D721Med (cell line): ENCODE data around the gene C5orf15.

Source experiments
- DNase-seq: peaks from one replicate; pipeline ENCODE4 v3.0.0; 2011; ENCODE audit warnings: low spot score; ENCODE audit not compliant: insufficient read length
- FAIRE-seq: peaks from 2 replicates; lab custom pipeline; 2011; peaks lifted over from hg19 to GRCh38; lab: Jason Lieb, UNC
- TF ChIP-seq, protein P1 (sequence below): IDR thresholded peaks from 2 replicates; pipeline ENCODE4 v1.5.1; 2012; ENCODE audit warnings: mild to moderate bottlenecking, control low read depth; ENCODE audit not compliant: insufficient read depth; ENCODE audit errors: missing control alignments

Gene C5orf15

DNA sequence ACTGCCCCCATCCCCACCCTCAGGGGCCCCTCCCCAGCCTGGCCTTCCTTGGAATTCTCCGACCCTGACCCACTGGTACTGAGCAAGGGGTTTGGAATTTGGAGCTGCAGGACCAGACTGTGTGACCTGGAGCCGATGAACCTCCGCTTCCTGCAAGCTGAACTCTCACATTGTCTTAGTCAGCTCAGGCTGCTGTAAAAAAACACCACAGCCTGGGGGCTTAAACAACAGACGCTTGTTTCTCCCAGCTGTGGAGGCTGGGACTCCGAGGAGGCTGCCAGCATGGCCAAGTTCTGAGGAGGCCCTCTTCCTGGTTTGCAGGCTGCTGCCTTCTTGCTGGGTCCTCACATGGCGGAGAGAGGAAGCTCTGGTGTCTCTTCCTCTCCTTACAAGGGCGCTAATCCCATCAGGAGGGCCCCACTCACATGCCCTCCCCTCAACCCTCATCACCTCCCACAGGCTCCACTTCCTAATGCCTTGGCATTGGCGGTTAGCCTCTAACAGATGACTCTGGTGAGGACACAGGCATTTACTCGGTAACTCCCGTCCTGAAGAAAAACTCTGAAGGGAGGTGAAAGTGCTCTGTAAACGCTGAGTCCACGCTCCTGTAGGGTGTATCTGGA is 42.4 kb downstream of the C5orf15 start:
- FAIRE-seq (no peak), DNase-seq (no peak)
- TF ChIP-seq, protein P1, sequence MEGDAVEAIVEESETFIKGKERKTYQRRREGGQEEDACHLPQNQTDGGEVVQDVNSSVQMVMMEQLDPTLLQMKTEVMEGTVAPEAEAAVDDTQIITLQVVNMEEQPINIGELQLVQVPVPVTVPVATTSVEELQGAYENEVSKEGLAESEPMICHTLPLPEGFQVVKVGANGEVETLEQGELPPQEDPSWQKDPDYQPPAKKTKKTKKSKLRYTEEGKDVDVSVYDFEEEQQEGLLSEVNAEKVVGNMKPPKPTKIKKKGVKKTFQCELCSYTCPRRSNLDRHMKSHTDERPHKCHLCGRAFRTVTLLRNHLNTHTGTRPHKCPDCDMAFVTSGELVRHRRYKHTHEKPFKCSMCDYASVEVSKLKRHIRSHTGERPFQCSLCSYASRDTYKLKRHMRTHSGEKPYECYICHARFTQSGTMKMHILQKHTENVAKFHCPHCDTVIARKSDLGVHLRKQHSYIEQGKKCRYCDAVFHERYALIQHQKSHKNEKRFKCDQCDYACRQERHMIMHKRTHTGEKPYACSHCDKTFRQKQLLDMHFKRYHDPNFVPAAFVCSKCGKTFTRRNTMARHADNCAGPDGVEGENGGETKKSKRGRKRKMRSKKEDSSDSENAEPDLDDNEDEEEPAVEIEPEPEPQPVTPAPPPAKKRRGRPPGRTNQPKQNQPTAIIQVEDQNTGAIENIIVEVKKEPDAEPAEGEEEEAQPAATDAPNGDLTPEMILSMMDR: no peak

- DNase-seq (no peak), FAIRE-seq (no peak)
- TF ChIP-seq, protein P1: no peak
Measured at GRCh38 chr5:133925269-133925668, 43.2 kb downstream of the C5orf15 start.

DNA sequence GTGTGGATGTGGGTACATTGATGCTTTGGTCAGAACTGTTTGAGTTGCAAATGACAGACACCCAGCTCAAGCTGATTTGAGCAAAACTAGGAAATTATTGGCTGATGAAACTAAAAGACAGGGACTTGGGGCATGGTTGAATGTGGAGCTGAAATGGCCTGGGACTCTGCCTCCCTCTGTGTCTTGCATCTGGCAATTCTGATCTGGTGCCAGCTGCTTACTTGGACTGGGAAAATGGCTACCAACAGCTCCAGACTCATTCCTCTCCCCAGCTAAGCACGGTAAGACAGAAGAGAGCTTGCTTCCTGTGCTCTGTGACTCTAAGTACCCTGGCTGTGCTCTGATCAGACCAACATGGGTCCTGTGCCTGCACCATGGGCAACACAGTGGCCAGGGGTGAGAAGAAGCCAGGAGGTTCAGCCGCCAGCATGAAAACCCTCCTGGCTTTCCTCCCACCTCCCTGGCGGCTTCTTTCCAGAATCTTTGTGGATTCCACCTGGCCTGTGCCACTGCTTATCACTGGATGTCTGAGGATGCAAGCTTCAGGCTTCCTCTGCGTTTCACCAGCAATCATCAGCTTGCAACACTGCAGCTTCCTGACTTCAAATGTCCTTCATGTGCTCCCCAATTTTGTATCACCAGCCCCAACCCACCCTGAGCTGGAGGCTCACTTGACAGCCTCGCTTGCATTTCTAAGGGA is 44.1 kb downstream of the C5orf15 start:
- TF ChIP-seq, protein P1: no peak
- FAIRE-seq: no peak

GRCh38 chr5:133921979-133922378 is 46.4 kb downstream of the C5orf15 start:
- TF ChIP-seq, protein P1: no peak
- DNase-seq: no peak
- FAIRE-seq: no peak

More for the DNA sequence above, 44.1 kb downstream of the C5orf15 start:
- DNase-seq: no peak

DNA sequence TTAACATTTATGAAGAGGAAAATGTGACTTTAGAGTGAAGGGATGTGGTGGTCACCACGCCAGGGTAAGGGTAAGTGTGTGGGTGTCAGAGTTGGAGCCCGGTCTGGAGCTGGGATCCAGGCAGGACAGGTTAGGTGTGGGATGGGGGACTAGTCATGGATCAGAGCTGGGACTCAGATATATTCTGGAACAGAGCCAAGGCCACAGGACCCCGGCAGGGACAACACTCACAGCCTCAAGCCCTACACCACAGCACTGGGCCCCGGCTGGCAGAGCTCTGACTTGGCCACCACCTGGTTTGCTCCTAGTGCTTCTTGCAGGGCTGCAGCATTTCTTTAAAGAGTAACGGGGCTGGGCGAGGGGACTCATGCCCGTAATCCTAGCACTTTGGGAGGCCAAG is 47.4 kb downstream of the C5orf15 start:
- no peak for FAIRE-seq
- TF ChIP-seq, protein P1: no peak
- no peak for DNase-seq

- FAIRE-seq (no peak), DNase-seq (no peak)
- TF ChIP-seq, protein P1: no peak
Measured at GRCh38 chr5:133919148-133920136, 49.0 kb downstream of the C5orf15 start.
